SK-N-SH treated with all-trans-retinoic acid at 6 μM for 48 hours (cell line): ENCODE data around the gene CD276.
"Not testable (repeated sequence)": the region's sequence is repeated elsewhere in the genome, so short reads cannot be mapped to it uniquely, and the experiment has no call there.

ENCODE experiments used
- ARNTL ChIP-seq: fragments of 450-650 bp; formaldehyde crosslinking; IDR thresholded peaks from 2 replicates; pipeline ENCODE4 v1.5.0; 2020; ENCODE audit warnings: low read depth, mild to moderate bottlenecking, moderate library complexity, borderline replicate concordance
- BACH2 ChIP-seq: fragments of 250-450 bp; sonication (Bioruptor Pico); IDR thresholded peaks from 2 replicates; pipeline ENCODE4 v1.9.0; 2021; ENCODE audit warnings: mild to moderate bottlenecking, borderline replicate concordance
- CSDC2 ChIP-seq: fragments of 250-450 bp; sonication (Bioruptor Pico); IDR thresholded peaks from 2 replicates; pipeline ENCODE4 v1.5.0; 2020; ENCODE audit warnings: mild to moderate bottlenecking, moderate library complexity
- OSR1 ChIP-seq: fragments of 250-450 bp; sonication (Bioruptor Pico); IDR thresholded peaks from 2 replicates; pipeline ENCODE4 v1.8.0; 2022; ENCODE audit warnings: moderate library complexity, mild to moderate bottlenecking, inconsistent platforms
- PATZ1 ChIP-seq: fragments of 250-450 bp; sonication (Bioruptor Pico); IDR thresholded peaks from 2 replicates; pipeline ENCODE4 v1.8.0; 2020; ENCODE audit warnings: mild to moderate bottlenecking, moderate library complexity, borderline replicate concordance
- PPARA ChIP-seq: fragments of 250-450 bp; sonication (Bioruptor Pico); IDR thresholded peaks from 2 replicates; pipeline ENCODE4 v1.5.0; 2020; ENCODE audit warnings: mild to moderate bottlenecking, borderline replicate concordance
- TCF4 ChIP-seq: fragments of 250-450 bp; sonication (Bioruptor Pico); IDR thresholded peaks from 2 replicates; pipeline ENCODE4 v1.8.0; 2021; ENCODE audit warnings: mild to moderate bottlenecking, moderate library complexity, borderline replicate concordance
- TSHZ2 ChIP-seq: fragments of 250-450 bp; sonication (Bioruptor Pico); IDR thresholded peaks from 2 replicates; pipeline ENCODE4 v1.5.0; 2020; ENCODE audit warnings: mild to moderate bottlenecking, moderate library complexity
- ZFP3 ChIP-seq: fragments of 250-450 bp; sonication (Bioruptor Pico); IDR thresholded peaks from 2 replicates; pipeline ENCODE4 v1.5.0; 2020; ENCODE audit warnings: mild to moderate bottlenecking, moderate library complexity
- ZFP30 ChIP-seq: fragments of 450-650 bp; formaldehyde crosslinking; IDR thresholded peaks from 2 replicates; pipeline ENCODE4 v1.5.0; 2022; ENCODE audit warnings: mild to moderate bottlenecking, moderate library complexity
- ZNF70 ChIP-seq: fragments of 450-650 bp; formaldehyde crosslinking; IDR thresholded peaks from 2 replicates; pipeline ENCODE4 v1.5.0; 2020; ENCODE audit warnings: mild to moderate bottlenecking, moderate library complexity
- ZNF8 ChIP-seq: fragments of 450-650 bp; formaldehyde crosslinking; IDR thresholded peaks from 2 replicates; pipeline ENCODE4 v1.5.0; 2020; ENCODE audit warnings: mild to moderate bottlenecking, moderate library complexity
- TF ChIP-seq, protein P1 (sequence below): fragments of 250-450 bp; sonication (Bioruptor Pico); IDR thresholded peaks from 2 replicates; pipeline ENCODE4 v1.5.1; 2020; ENCODE audit warnings: low read depth, mild to moderate bottlenecking, moderate library complexity

- TF ChIP-seq CSDC2 (CRISPR knock-in tag); ZNF8 (CRISPR knock-in tag); PATZ1 (CRISPR knock-in tag); OSR1; ZFP30 (CRISPR knock-in tag); PPARA (CRISPR knock-in tag); TCF4; ARNTL (CRISPR knock-in tag); TSHZ2 (CRISPR knock-in tag); ZFP3 (CRISPR knock-in tag); BACH2; ZNF70: not testable (repeated sequence)
- TF ChIP-seq, protein P1, sequence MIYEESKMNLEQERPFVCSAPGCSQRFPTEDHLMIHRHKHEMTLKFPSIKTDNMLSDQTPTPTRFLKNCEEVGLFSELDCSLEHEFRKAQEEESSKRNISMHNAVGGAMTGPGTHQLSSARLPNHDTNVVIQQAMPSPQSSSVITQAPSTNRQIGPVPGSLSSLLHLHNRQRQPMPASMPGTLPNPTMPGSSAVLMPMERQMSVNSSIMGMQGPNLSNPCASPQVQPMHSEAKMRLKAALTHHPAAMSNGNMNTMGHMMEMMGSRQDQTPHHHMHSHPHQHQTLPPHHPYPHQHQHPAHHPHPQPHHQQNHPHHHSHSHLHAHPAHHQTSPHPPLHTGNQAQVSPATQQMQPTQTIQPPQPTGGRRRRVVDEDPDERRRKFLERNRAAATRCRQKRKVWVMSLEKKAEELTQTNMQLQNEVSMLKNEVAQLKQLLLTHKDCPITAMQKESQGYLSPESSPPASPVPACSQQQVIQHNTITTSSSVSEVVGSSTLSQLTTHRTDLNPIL (CRISPR knock-in tag): not testable (repeated sequence)
Measured at GRCh38 chr15:73704142-73704868, 20.1 kb downstream of the CD276 start.
